GM12872 (cell line): Measurements from ENCODE around the gene KLHL11.

ENCODE experiments used
- CTCF ChIP-seq: IDR thresholded peaks from 3 replicates; pipeline ENCODE4 v1.5.1; 2011; ENCODE audit warnings: low read depth, mild to moderate bottlenecking, low read length, moderate library complexity; ENCODE audit not compliant: insufficient read depth

KLHL11 gene

GRCh38 chr17:41813699-41814124 lies 51.5 kb downstream of the KLHL11 start:
- TF ChIP-seq CTCF = no peak

GRCh38 chr17:41813152-41813680 lies 52.0 kb downstream of the KLHL11 start:
- no peak for TF ChIP-seq CTCF

- no peak for TF ChIP-seq CTCF
These were observed 52.7 kb downstream of the KLHL11 start, which contains the start of gene FKBP10 for GRCh38 chr17:41812381-41813151. TSS of gene FKBP10 (plus strand) at chr17:41813004. CDS start at chr17:41813035, 31 bp downstream.

GRCh38 chr17:41811549-41812380 lies 53.5 kb downstream of the KLHL11 start, which contains the start of gene P3H4:
TSS of gene P3H4 (minus strand) at chr17:41811949. CDS start at chr17:41811915, 34 bp downstream.
- TF ChIP-seq CTCF = peak; percentile 76

- TF ChIP-seq CTCF = no peak
These were observed 54.3 kb downstream of the KLHL11 start for GRCh38 chr17:41810659-41811548.

GRCh38 chr17:41806685-41807445 lies 58.4 kb downstream of the KLHL11 start:
- TF ChIP-seq CTCF = no peak
